ENCODE results near the gene SCN4B.

SCN4B gene

GRCh38 chr11:118128310-118128709 is 24.3 kb downstream of the SCN4B start:
- no peak for DNase-seq

- no peak for DNase-seq
Measured at GRCh38 chr11:118126082-118126838, 26.4 kb downstream of the SCN4B start.

- DNase-seq = no peak
Measured at GRCh38 chr11:118124929-118125535, 27.6 kb downstream of the SCN4B start.

GRCh38 chr11:118120793-118121192 is 31.8 kb downstream of the SCN4B start:
- no peak for DNase-seq

- no peak for DNase-seq
Measured at GRCh38 chr11:118117790-118118601, 34.6 kb downstream of the SCN4B start.

- no peak for DNase-seq
Measured at GRCh38 chr11:118115048-118115447, 37.6 kb downstream of the SCN4B start.

- no peak for DNase-seq
Measured at GRCh38 chr11:118114266-118114665, 38.4 kb downstream of the SCN4B start.

GRCh38 chr11:118112711-118113430 is 39.8 kb downstream of the SCN4B start:
- DNase-seq = no peak

- DNase-seq = no peak
Measured at GRCh38 chr11:118111744-118112035, 40.9 kb downstream of the SCN4B start.

GRCh38 chr11:118111019-118111743 is 41.4 kb downstream of the SCN4B start:
- DNase-seq = no peak

GRCh38 chr11:118109231-118109630 is 43.4 kb downstream of the SCN4B start:
- DNase-seq = no peak

- no peak for DNase-seq
Measured at GRCh38 chr11:118108513-118108912, 44.1 kb downstream of the SCN4B start.

GRCh38 chr11:118106789-118107335 is 45.8 kb downstream of the SCN4B start:
- DNase-seq = no peak

- no peak for DNase-seq
Measured at GRCh38 chr11:118105657-118106305, 46.8 kb downstream of the SCN4B start.

- DNase-seq = no peak
Measured at GRCh38 chr11:118104491-118104890, 48.1 kb downstream of the SCN4B start.

GRCh38 chr11:118102721-118103261 is 49.8 kb downstream of the SCN4B start:
- DNase-seq = no peak

GRCh38 chr11:118100691-118101232 is 51.9 kb downstream of the SCN4B start:
- DNase-seq = no peak

GRCh38 chr11:118099838-118100556 is 52.6 kb downstream of the SCN4B start:
- DNase-seq = no peak

GRCh38 chr11:118098996-118099837 is 53.4 kb downstream of the SCN4B start:
- no peak for DNase-seq
